SU-DHL-6 (cell line): ENCODE data around the gene SLX9.
"Not testable (repeated sequence)": the region's sequence is repeated elsewhere in the genome, so short reads cannot be mapped to it uniquely, and the experiment has no call there.

Experiments
- H2AFZ ChIP-seq: fragments of 200-600 bp; sonication (generic); 2 replicates; pipeline ENCODE4 v1.6.1; 2014; ENCODE audit warnings: low read depth, mild to moderate bottlenecking, moderate library complexity, mixed read lengths, antibody characterized with exemption, low read length; ENCODE audit not compliant: severe bottlenecking
- H3F3A ChIP-seq: fragments of 200-600 bp; shearing (Covaris generic); 2 replicates; pipeline ENCODE4 v1.6.0; 2016; ENCODE audit warnings: antibody characterized with exemption, mild to moderate bottlenecking; ENCODE audit not compliant: insufficient read depth
- H3K27ac ChIP-seq: fragments of 200-600 bp; sonication (generic); 2 replicates; pipeline ENCODE4 v1.5.1; 2016; ENCODE audit warnings: low read depth, mild to moderate bottlenecking, low read length, moderate library complexity, mixed read lengths
- H3K27me3 ChIP-seq: fragments of 200-600 bp; sonication (generic), shearing (Covaris generic); 2 replicates; pipeline ENCODE4 v1.6.0; 2014; ENCODE audit warnings: mild to moderate bottlenecking, low read length
- H3K36me3 ChIP-seq: fragments of 200-600 bp; sonication (generic); 2 replicates; pipeline ENCODE4 v1.6.1; 2014; ENCODE audit warnings: mild to moderate bottlenecking, low read length, mixed read lengths
- H3K4me2 ChIP-seq: fragments of 300-600, 200-600 bp; shearing (Covaris generic), sonication (generic); 2 replicates; pipeline ENCODE4 v1.6.0; 2014; ENCODE audit warnings: low read length, low read depth, mild to moderate bottlenecking; ENCODE audit not compliant: poor library complexity, severe bottlenecking
- H3K4me3 ChIP-seq: fragments of 200-600 bp; sonication (generic); 2 replicates; pipeline ENCODE4 v1.5.1; 2014; ENCODE audit warnings: antibody characterized with exemption, low read length, mild to moderate bottlenecking, mixed read lengths; ENCODE audit not compliant: insufficient read depth, poor library complexity, severe bottlenecking
- H3K79me2 ChIP-seq: fragments of 200-600 bp; sonication (generic); 2 replicates; pipeline ENCODE4 v1.6.1; 2014; ENCODE audit warnings: mild to moderate bottlenecking, low read length, moderate library complexity; ENCODE audit not compliant: insufficient read depth
- H3K9ac ChIP-seq: fragments of 200-600 bp; sonication (generic); 2 replicates; pipeline ENCODE4 v1.7.0; 2014; ENCODE audit warnings: mild to moderate bottlenecking, low read length
- H3K9me2 ChIP-seq: fragments of 200-600 bp; sonication (generic); replicated peaks from 2 replicates; pipeline ENCODE4 v1.6.1; 2014; ENCODE audit warnings: low read length; ENCODE audit not compliant: insufficient read depth
- H3K9me3 ChIP-seq: fragments of 200-600 bp; sonication (generic); 2 replicates; pipeline ENCODE4 v1.6.1; 2014; ENCODE audit warnings: low read length, mixed read lengths; ENCODE audit not compliant: insufficient read depth
- H4K20me1 ChIP-seq: fragments of 200-600 bp; sonication (generic); 2 replicates; pipeline ENCODE4 v1.6.1; 2014; ENCODE audit warnings: low read depth, mild to moderate bottlenecking, antibody characterized with exemption, low read length, moderate library complexity, mixed read lengths
- EZH2phosphoT487 ChIP-seq: fragments of 200-600 bp; sonication (generic), shearing (Covaris generic); conservative IDR thresholded peaks from 2 replicates; pipeline ENCODE4 v1.6.1; 2018; ENCODE audit warnings: mild to moderate bottlenecking, antibody characterized with exemption, low read length, moderate library complexity, mixed read lengths
- TF ChIP-seq, protein P1 (sequence below): fragments of 200-600 bp; sonication (generic); IDR thresholded peaks from one replicate; pipeline ENCODE4 v1.5.1; 2017; ENCODE audit warnings: antibody characterized with exemption, mild to moderate bottlenecking, low read length, moderate library complexity; ENCODE audit not compliant: insufficient read depth, poor library complexity, severe bottlenecking

Gene SLX9

DNA sequence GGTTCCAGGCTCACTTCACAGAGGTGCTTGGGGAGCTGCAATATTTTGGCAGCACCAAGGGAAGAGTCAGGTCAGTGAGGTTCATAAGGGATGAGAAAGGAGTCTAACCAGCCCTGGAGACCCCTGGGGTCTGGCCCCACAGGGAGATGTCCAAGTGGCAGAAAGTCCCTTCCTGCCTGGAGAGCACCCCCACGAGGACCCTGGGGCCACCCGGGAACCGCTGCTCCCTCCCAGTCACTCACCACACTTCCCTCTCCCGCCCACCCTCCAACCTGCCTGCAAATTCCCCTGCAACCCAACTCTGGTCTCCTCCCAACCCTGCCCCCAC, 12.6 kb upstream of the SLX9 start:
- Histone ChIP-seq H4K20me1 (no peaks in the 10 kb centered on the region), H3K9me2 (no peaks in the 10 kb centered on the region), H3F3A (no peaks in the 10 kb centered on the region), H3K27me3 (no peaks in the 10 kb centered on the region), H3K4me2 (no peak overlapping the region), H2AFZ (no peak overlapping the region), H3K36me3 (no peaks in the 10 kb centered on the region), H3K9me3 (no peaks in the 10 kb centered on the region), H3K79me2 (no peaks in the 10 kb centered on the region), H3K27ac (no peak overlapping the region), H3K9ac (no peak overlapping the region), H3K4me3 (no peak overlapping the region)
- TF ChIP-seq, protein P1, sequence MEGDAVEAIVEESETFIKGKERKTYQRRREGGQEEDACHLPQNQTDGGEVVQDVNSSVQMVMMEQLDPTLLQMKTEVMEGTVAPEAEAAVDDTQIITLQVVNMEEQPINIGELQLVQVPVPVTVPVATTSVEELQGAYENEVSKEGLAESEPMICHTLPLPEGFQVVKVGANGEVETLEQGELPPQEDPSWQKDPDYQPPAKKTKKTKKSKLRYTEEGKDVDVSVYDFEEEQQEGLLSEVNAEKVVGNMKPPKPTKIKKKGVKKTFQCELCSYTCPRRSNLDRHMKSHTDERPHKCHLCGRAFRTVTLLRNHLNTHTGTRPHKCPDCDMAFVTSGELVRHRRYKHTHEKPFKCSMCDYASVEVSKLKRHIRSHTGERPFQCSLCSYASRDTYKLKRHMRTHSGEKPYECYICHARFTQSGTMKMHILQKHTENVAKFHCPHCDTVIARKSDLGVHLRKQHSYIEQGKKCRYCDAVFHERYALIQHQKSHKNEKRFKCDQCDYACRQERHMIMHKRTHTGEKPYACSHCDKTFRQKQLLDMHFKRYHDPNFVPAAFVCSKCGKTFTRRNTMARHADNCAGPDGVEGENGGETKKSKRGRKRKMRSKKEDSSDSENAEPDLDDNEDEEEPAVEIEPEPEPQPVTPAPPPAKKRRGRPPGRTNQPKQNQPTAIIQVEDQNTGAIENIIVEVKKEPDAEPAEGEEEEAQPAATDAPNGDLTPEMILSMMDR = no peak
- no peak for TF ChIP-seq EZH2phosphoT487

DNA sequence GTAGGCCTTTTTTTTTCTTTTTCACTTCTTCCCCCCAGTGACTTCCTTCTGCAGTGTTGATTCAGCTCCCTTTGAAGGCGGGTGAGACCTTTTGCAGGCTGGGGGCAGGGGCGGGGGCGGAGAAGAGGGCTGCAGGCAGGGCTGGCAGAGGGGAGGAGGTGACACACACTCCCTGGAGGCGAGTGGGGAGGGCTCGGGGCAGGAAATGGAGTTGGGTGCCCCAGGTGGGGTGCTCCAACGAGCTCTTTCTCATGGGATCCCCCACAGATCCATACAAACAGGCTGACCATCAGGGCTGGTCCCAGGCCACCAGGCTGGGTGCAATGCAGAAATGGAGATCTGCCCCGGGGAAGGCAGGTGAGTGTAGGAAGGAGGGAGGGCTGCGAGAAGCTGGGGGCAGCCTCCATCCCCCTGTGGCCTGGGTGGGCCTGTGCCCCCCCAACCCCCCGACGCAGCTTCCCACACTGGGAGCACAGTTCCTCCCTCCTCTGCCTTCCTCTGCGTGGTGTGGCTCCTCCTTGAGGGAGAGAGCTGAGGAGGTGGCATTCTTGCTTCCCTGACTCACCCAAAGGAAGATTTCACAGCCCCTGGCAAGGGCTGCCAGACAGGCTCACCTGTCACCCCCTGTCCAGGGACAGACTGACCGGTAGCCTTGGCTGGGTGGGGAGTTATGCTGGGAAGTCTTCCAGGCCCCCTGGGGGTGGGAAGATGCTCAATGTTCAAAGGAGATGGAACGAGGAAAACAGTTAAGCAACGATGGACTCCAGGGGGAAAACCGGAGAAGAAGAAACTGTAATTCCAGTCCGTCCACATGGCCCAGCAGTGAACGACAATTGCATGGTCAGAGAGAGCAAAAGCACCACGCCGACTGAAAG, 12.0 kb upstream of the SLX9 start:
- Histone ChIP-seq H4K20me1 (no peaks in the 10 kb centered on the region), H3K4me2 (no peak overlapping the region), H3K27me3 (no peaks in the 10 kb centered on the region), H3K4me3 (no peak overlapping the region), H3F3A (no peaks in the 10 kb centered on the region), H2AFZ (no peak overlapping the region), H3K79me2 (no peaks in the 10 kb centered on the region), H3K9ac (no peak overlapping the region), H3K9me2 (no peaks in the 10 kb centered on the region), H3K9me3 (no peaks in the 10 kb centered on the region), H3K27ac (no peak overlapping the region), H3K36me3 (no peaks in the 10 kb centered on the region)
- no peak for TF ChIP-seq EZH2phosphoT487
- TF ChIP-seq, protein P1 = no peak

DNA sequence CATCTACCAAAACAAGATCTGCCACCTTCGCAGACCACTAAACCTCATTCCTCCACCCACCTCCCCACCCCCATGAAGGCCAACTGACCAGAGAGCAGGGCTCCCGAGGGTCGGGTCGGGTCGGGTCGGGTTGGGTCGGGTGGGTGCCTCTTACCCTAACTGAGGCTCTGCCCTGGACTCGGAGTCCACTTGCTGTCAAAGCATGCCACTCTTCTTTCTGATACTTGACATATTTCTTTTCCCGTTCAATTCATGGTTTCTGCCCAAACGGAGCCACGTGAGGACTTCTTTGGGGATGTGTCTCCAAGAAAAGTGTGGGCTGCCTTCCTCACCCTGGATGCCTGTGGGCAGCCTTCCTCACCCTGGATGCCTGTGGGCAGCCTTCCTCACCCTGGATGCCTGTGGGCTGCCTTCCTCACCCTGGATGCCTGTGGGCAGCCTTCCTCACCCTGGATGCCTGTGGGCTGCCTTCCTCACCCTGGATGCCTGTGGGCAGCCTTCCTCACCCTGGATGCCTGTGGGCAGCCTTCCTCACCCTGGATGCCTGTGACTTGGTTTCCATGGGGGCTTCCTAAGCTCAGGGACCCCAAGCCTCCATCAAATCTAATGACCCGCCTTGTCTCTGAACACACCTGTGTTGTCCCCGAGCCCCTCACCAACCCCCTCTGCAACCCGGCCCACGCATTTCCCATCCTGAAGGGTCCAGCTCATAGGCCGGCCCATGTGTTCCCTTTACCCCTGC, 11.2 kb upstream of the SLX9 start:
- not testable (repeated sequence) for H3K4me2 ChIP-seq, H3K9me2 ChIP-seq, H3F3A ChIP-seq, H3K4me3 ChIP-seq, H3K36me3 ChIP-seq, H3K9me3 ChIP-seq, H3K27me3 ChIP-seq, H2AFZ ChIP-seq, H4K20me1 ChIP-seq, H3K79me2 ChIP-seq, H3K27ac ChIP-seq, H3K9ac ChIP-seq

DNA sequence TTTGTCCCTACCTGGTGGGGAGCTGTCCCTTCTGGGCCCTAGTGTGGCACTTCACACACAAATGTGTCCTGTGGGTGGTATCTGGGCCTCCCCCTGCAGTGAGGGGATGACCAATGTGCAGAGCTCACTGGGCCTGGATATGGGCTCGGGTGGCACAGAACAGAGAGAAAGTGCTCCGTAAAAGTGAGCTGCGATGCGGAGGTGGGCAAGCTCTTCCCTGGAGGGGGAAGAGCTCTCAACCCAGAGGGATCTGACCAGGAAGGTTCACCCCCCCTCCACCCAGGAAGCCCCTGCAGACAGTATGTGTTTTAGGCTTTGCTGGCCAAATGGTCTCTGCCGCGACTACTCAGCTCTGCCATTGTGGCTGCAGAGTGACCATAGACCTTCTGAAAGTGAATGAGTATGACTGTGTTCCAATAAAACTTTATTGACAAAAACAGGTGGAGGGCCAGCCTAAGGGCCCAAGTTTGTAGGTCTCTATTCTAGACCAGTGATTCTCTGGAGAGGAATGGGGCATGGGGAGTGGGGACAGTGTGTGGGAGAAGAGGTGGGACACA, 10.5 kb upstream of the SLX9 start:
- no peaks in the 10 kb centered on the region for H3F3A ChIP-seq
- H3K79me2 ChIP-seq = no peaks in the 10 kb centered on the region
- H3K27me3 ChIP-seq = no peaks in the 10 kb centered on the region
- no peak overlapping the region for H3K27ac ChIP-seq
- no peak overlapping the region for H3K9ac ChIP-seq
- no peak overlapping the region for H2AFZ ChIP-seq
- no peak overlapping the region for H3K4me2 ChIP-seq
- no peaks in the 10 kb centered on the region for H4K20me1 ChIP-seq
- no peaks in the 10 kb centered on the region for H3K9me3 ChIP-seq
- no peak overlapping the region for H3K4me3 ChIP-seq
- no peaks in the 10 kb centered on the region for H3K36me3 ChIP-seq
- no peaks in the 10 kb centered on the region for H3K9me2 ChIP-seq
- TF ChIP-seq, protein P1 = no peak
- TF ChIP-seq EZH2phosphoT487 = no peak
